SU-DHL-6 (cell line): ENCODE data around the gene KIF1C.

ENCODE experiments used
- CTCF ChIP-seq: fragments of 200-600 bp; sonication (generic); IDR thresholded peaks from one replicate; pipeline ENCODE4 v1.5.1; 2017; ENCODE audit warnings: antibody characterized with exemption, mild to moderate bottlenecking, low read length, moderate library complexity; ENCODE audit not compliant: insufficient read depth, poor library complexity, severe bottlenecking
- EZH2phosphoT487 ChIP-seq: fragments of 200-600 bp; sonication (generic), shearing (Covaris generic); conservative IDR thresholded peaks from 2 replicates; pipeline ENCODE4 v1.6.1; 2018; ENCODE audit warnings: mild to moderate bottlenecking, antibody characterized with exemption, low read length, moderate library complexity, mixed read lengths

GRCh38 chr17:5068236-5068635 lies 70.5 kb downstream of the KIF1C start:
- TF ChIP-seq CTCF (no peak), EZH2phosphoT487 (no peak)
